GM23248 (cell line): ENCODE measurements around the gene SLC30A10. TPM values are rescaled to one million over a fixed set of nuclear protein-coding genes. Genes with fewer than 3 reads are reported as not detected.
"Not testable (repeated sequence)": the region's sequence is repeated elsewhere in the genome, so short reads cannot be mapped to it uniquely, and the experiment has no call there.

Experiments used
- DNase-seq: peaks from one replicate; pipeline ENCODE4 v3.0.0-alpha.2; 2015
- H2AFZ ChIP-seq: fragments of 200-600 bp; sonication (generic); 2 replicates; pipeline ENCODE4 v1.6.1; 2016; ENCODE audit warnings: antibody characterized with exemption
- H3F3A ChIP-seq: fragments of 200-600 bp; sonication (generic); 2 replicates; pipeline ENCODE4 v1.6.1; 2016; ENCODE audit warnings: mild to moderate bottlenecking, antibody characterized with exemption, mixed run types; ENCODE audit not compliant: insufficient read depth
- H3K27ac ChIP-seq: fragments of 200-600 bp; sonication (generic); 2 replicates; pipeline ENCODE4 v1.5.1; 2016; ENCODE audit warnings: mild to moderate bottlenecking
- H3K27me3 ChIP-seq: fragments of 200-600 bp; sonication (generic); replicated peaks from 2 replicates; pipeline ENCODE4 v1.6.1; 2016; ENCODE audit warnings: mild to moderate bottlenecking; ENCODE audit not compliant: insufficient read depth
- H3K36me3 ChIP-seq: fragments of 200-600 bp; sonication (generic); 2 replicates; pipeline ENCODE4 v1.6.1; 2016; ENCODE audit warnings: low read depth, mild to moderate bottlenecking
- H3K4me1 ChIP-seq: fragments of 200-600 bp; sonication (generic); 2 replicates; pipeline ENCODE4 v1.6.1; 2016; ENCODE audit warnings: mild to moderate bottlenecking; ENCODE audit not compliant: insufficient read depth
- H3K4me2 ChIP-seq: fragments of 200-600 bp; sonication (generic); one replicate; pipeline ENCODE4 v1.6.1; 2016; ENCODE audit warnings: mild to moderate bottlenecking; ENCODE audit not compliant: unreplicated experiment
- H3K4me3 ChIP-seq: fragments of 200-600 bp; sonication (generic); 2 replicates; pipeline ENCODE4 v1.5.1; 2016; ENCODE audit warnings: mild to moderate bottlenecking
- H3K79me2 ChIP-seq: fragments of 200-600 bp; sonication (generic); 2 replicates; pipeline ENCODE4 v1.6.1; 2016; ENCODE audit warnings: mild to moderate bottlenecking; ENCODE audit not compliant: insufficient read depth
- H3K9ac ChIP-seq: fragments of 200-600 bp; sonication (generic); 2 replicates; pipeline ENCODE4 v1.6.1; 2016; ENCODE audit warnings: mild to moderate bottlenecking
- H3K9me2 ChIP-seq: fragments of 200-600 bp; sonication (generic); 2 replicates; pipeline ENCODE4 v1.6.1; 2016; ENCODE audit warnings: mixed run types, mild to moderate bottlenecking, moderate library complexity; ENCODE audit not compliant: insufficient read depth
- H3K9me3 ChIP-seq: fragments of 200-600 bp; sonication (generic); one replicate; pipeline ENCODE4 v1.6.1; 2017; ENCODE audit warnings: low read depth
- H4K20me1 ChIP-seq: fragments of 200-600 bp; sonication (generic); 2 replicates; pipeline ENCODE4 v1.6.0; 2016; ENCODE audit not compliant: insufficient read depth
- EZH2 ChIP-seq: fragments of 200-600 bp; sonication (generic); IDR thresholded peaks from 2 replicates; pipeline ENCODE4 v1.6.1; 2018; ENCODE audit warnings: antibody characterized with exemption, mild to moderate bottlenecking; ENCODE audit not compliant: insufficient read depth, poor library complexity, severe bottlenecking
- EZH2phosphoT487 ChIP-seq: fragments of 200-600 bp; sonication (generic); IDR thresholded peaks from 2 replicates; pipeline ENCODE4 v1.6.1; 2018; ENCODE audit warnings: antibody characterized with exemption, moderate library complexity, mild to moderate bottlenecking, low read depth; ENCODE audit not compliant: insufficient read depth
- WGBS, 2 experiments: methylation state at CpG; one replicate each; pipeline ENCODE4 v1.1.6; 2015 to 2017; ENCODE audit warnings: low lambda C conversion rate in 2 of 2, low coverage in 1 of 2; ENCODE audit errors: missing lambda C conversion rate in 2 of 2; 5-methylcytosine and 5-hydroxymethylcytosine counted together
- in situ Hi-C: fragments of 300-500 bp; cut with MboI; formaldehyde crosslinking; loops from 2 replicates; pipeline ENCODE4 v1.15.0; 2020
- polyA plus RNA-seq: library from polyadenylated mRNA; unstranded; fragments of >200 nt; fragmentation: Nextera tagmentation; extraction: Ambion mirVana; gene quantifications from 2 replicates; pipeline ENCODE4 v1.2.1, GENCODE V29; 2016
- total RNA-seq: library from RNA; depleted of rRNA; stranded (reverse); fragments of >200 nt; shearing (Covaris generic); gene quantifications from 2 replicates; pipeline ENCODE4 v1.2.3, GENCODE V29; 2014

Gene SLC30A10
- total and polyA plus RNA-seq, 2 experiments from 2014 or later, result not detected

GRCh38 chr1:219897914-219898313 lies 30.4 kb downstream of the SLC30A10 start:
- Histone ChIP-seq H3K79me2 (no peaks in the 10 kb centered on the region), H3F3A (no peaks in the 10 kb centered on the region), H4K20me1 (no peaks in the 10 kb centered on the region), H3K4me2 (no peak overlapping the region), H3K4me3 (no peak overlapping the region), H3K27ac (no peak overlapping the region), H3K4me1 (no peaks in the 10 kb centered on the region), H3K9me2 (no peaks in the 10 kb centered on the region), H3K9me3 (no peaks in the 10 kb centered on the region), H3K9ac (no peak overlapping the region), H3K27me3 (no peaks in the 10 kb centered on the region), H3K36me3 (no peaks in the 10 kb centered on the region), H2AFZ (no peak overlapping the region)
- 21 to 25% methylated on average over 5 of the region's 5 CpGs for WGBS, 2 experiments
- TF ChIP-seq EZH2phosphoT487, result no peak
- no peak for TF ChIP-seq EZH2
- in situ Hi-C loops, result no loop called here
- no peak for DNase-seq

- H3K4me1 ChIP-seq, H2AFZ ChIP-seq: not testable (repeated sequence)
Measured at GRCh38 chr1:219892271-219892670, 36.1 kb downstream of the SLC30A10 start.

GRCh38 chr1:219891846-219892245 lies 36.5 kb downstream of the SLC30A10 start:
- H3K27ac ChIP-seq, DNase-seq, H3K79me2 ChIP-seq, in situ Hi-C loops, H3K4me2 ChIP-seq, H4K20me1 ChIP-seq, H3K4me3 ChIP-seq, H3K9me3 ChIP-seq, H3K36me3 ChIP-seq, H2AFZ ChIP-seq, H3K27me3 ChIP-seq, H3F3A ChIP-seq, H3K4me1 ChIP-seq, H3K9me2 ChIP-seq, H3K9ac ChIP-seq: not testable (repeated sequence)
- 40 to 48% methylated on average over 4 of the region's 4 CpGs for WGBS, 2 experiments

More at GRCh38 chr1:219892271-219892670, 36.1 kb downstream of the SLC30A10 start:
- H3F3A ChIP-seq, H3K9ac ChIP-seq, H3K4me2 ChIP-seq, H3K9me2 ChIP-seq, H3K9me3 ChIP-seq, H4K20me1 ChIP-seq, DNase-seq, H3K36me3 ChIP-seq, H3K27me3 ChIP-seq, H3K79me2 ChIP-seq, H3K4me3 ChIP-seq, in situ Hi-C loops, H3K27ac ChIP-seq: not testable (repeated sequence)
- 76 to 80% methylated on average over 1 of the region's 1 CpG for WGBS, 2 experiments

GRCh38 chr1:219888667-219889066 lies 39.7 kb downstream of the SLC30A10 start:
- H3F3A ChIP-seq, H3K27me3 ChIP-seq, H3K4me2 ChIP-seq, H3K4me1 ChIP-seq, H4K20me1 ChIP-seq, DNase-seq, H3K9ac ChIP-seq, H2AFZ ChIP-seq, H3K4me3 ChIP-seq, H3K27ac ChIP-seq, H3K9me3 ChIP-seq, H3K79me2 ChIP-seq, H3K36me3 ChIP-seq, in situ Hi-C loops, H3K9me2 ChIP-seq: not testable (repeated sequence)
- WGBS, 2 experiments, result 21 to 28% methylated on average over 4 of the region's 4 CpGs

- H3K9ac ChIP-seq, result no peak overlapping the region
- no peaks in the 10 kb centered on the region for H3K36me3 ChIP-seq
- no peak overlapping the region for H2AFZ ChIP-seq
- no peaks in the 10 kb centered on the region for H3F3A ChIP-seq
- TF ChIP-seq EZH2phosphoT487, result no peak
- TF ChIP-seq EZH2, result no peak
- H3K4me2 ChIP-seq, result no peak overlapping the region
- H3K27me3 ChIP-seq, result no peaks in the 10 kb centered on the region
- H3K79me2 ChIP-seq, result no peaks in the 10 kb centered on the region
- in situ Hi-C loops, result no loop called here
- no peaks in the 10 kb centered on the region for H3K9me2 ChIP-seq
- no peaks in the 10 kb centered on the region for H3K9me3 ChIP-seq
- H3K27ac ChIP-seq, result no peak overlapping the region
- DNase-seq, result no peak
- H4K20me1 ChIP-seq, result no peaks in the 10 kb centered on the region
- whole genome bisulfite sequencing, 2 experiments, result 19 to 34% methylated on average over 2 of the region's 2 CpGs
- no peaks in the 10 kb centered on the region for H3K4me1 ChIP-seq
- no peak overlapping the region for H3K4me3 ChIP-seq
Measured at GRCh38 chr1:219885680-219886079, 42.7 kb downstream of the SLC30A10 start.
